Karpas-422 (cell line): Measurements from ENCODE around the gene VWA8. TPM values are rescaled to one million over a fixed set of nuclear protein-coding genes. Genes with fewer than 3 reads are reported as not detected.

Experiments used
- DNase-seq: peaks from one replicate; pipeline ENCODE4 v3.0.0-alpha.2; 2015
- H2AFZ ChIP-seq: fragments of 200-600 bp; sonication (generic); 2 replicates; pipeline ENCODE4 v1.6.1; 2014; ENCODE audit warnings: antibody characterized with exemption, low read length, mixed read lengths
- H3K27ac ChIP-seq: fragments of 200-600 bp; sonication (generic); 2 replicates; pipeline ENCODE4 v1.5.1; 2014; ENCODE audit warnings: mild to moderate bottlenecking, low read length, moderate library complexity
- H3K27me3 ChIP-seq: fragments of 200-600 bp; sonication (generic); 2 replicates; pipeline ENCODE4 v1.6.1; 2014; ENCODE audit warnings: low read length, mixed read lengths
- H3K36me3 ChIP-seq: fragments of 200-600 bp; sonication (generic); 2 replicates; pipeline ENCODE4 v1.6.1; 2014; ENCODE audit warnings: low read length, mixed read lengths; ENCODE audit not compliant: insufficient read depth
- H3K4me1 ChIP-seq: fragments of 200-600 bp; sonication (generic); 2 replicates; pipeline ENCODE4 v1.6.1; 2014; ENCODE audit warnings: mild to moderate bottlenecking, low read length, mixed read lengths
- H3K4me2 ChIP-seq: fragments of 200-600 bp; sonication (generic); 2 replicates; pipeline ENCODE4 v1.6.1; 2014; ENCODE audit warnings: low read length, low read depth, mild to moderate bottlenecking; ENCODE audit not compliant: poor library complexity, severe bottlenecking
- H3K4me3 ChIP-seq: fragments of 200-600 bp; sonication (generic); 2 replicates; pipeline ENCODE4 v1.5.1; 2014; ENCODE audit warnings: mild to moderate bottlenecking, antibody characterized with exemption, low read length, mixed read lengths
- H3K79me2 ChIP-seq: fragments of 200-600 bp; sonication (generic); 2 replicates; pipeline ENCODE4 v1.6.1; 2014; ENCODE audit warnings: mild to moderate bottlenecking, low read length, mixed read lengths
- H3K9ac ChIP-seq: fragments of 200-600 bp; sonication (generic); 2 replicates; pipeline ENCODE4 v1.6.0; 2014; ENCODE audit warnings: low read length
- H3K9me2 ChIP-seq: fragments of 200-600 bp; sonication (generic), shearing (Covaris generic); replicated peaks from 2 replicates; pipeline ENCODE4 v1.6.0; 2014; ENCODE audit warnings: mild to moderate bottlenecking, low read length, moderate library complexity; ENCODE audit not compliant: insufficient read depth
- H3K9me3 ChIP-seq: fragments of 300-700, 200-600 bp; sonication (generic); 2 replicates; pipeline ENCODE4 v1.6.1; 2014; ENCODE audit warnings: low read length, mixed read lengths
- H4K20me1 ChIP-seq: fragments of 200-600 bp; sonication (generic); 2 replicates; pipeline ENCODE4 v1.6.1; 2014; ENCODE audit warnings: mild to moderate bottlenecking, antibody characterized with exemption, low read length, low read depth; ENCODE audit not compliant: insufficient read depth
- total RNA-seq: library from RNA; depleted of rRNA; stranded (reverse); fragments of >200 nt; shearing (Covaris generic); gene quantifications from 2 replicates; pipeline ENCODE4 v1.2.3, GENCODE V29; 2014; ENCODE audit warnings: low replicate concordance

The VWA8 gene
- total RNA-seq, 1 experiment from 2014 or later, result 35.7 TPM

- Histone ChIP-seq H3K4me3 (no peak overlapping the region), H3K9ac (no peak overlapping the region), H3K27ac (no peak overlapping the region), H3K4me1 (peaks cover 10% of the 10 kb centered on the region), H3K27me3 (no peaks in the 10 kb centered on the region), H3K9me2 (no peaks in the 10 kb centered on the region), H3K4me2 (no peak overlapping the region), H3K36me3 (no peaks in the 10 kb centered on the region), H3K9me3 (no peaks in the 10 kb centered on the region), H2AFZ (no peak overlapping the region), H3K79me2 (no peaks in the 10 kb centered on the region), H4K20me1 (no peaks in the 10 kb centered on the region)
- DNase-seq, result no peak
These were observed 252.2 kb downstream of the VWA8 start for GRCh38 chr13:41708713-41709112.

- Histone ChIP-seq H3K4me1 (peaks cover 10% of the 10 kb centered on the region), H3K9me2 (no peaks in the 10 kb centered on the region), H3K79me2 (no peaks in the 10 kb centered on the region), H3K4me2 (no peak overlapping the region), H3K27ac (no peak overlapping the region), H3K36me3 (no peaks in the 10 kb centered on the region), H3K9me3 (no peaks in the 10 kb centered on the region), H3K27me3 (no peaks in the 10 kb centered on the region), H3K4me3 (no peak overlapping the region), H3K9ac (no peak overlapping the region), H4K20me1 (no peaks in the 10 kb centered on the region), H2AFZ (no peak overlapping the region)
- no peak for DNase-seq
These were observed 253.6 kb downstream of the VWA8 start for GRCh38 chr13:41707194-41707821.

GRCh38 chr13:41706152-41706551 lies 254.8 kb downstream of the VWA8 start:
- Histone ChIP-seq H2AFZ (no peak overlapping the region), H3K4me3 (no peak overlapping the region), H3K9me3 (no peaks in the 10 kb centered on the region), H3K4me1 (peaks cover 14% of the 10 kb centered on the region), H3K9me2 (no peaks in the 10 kb centered on the region), H3K36me3 (no peaks in the 10 kb centered on the region), H3K4me2 (no peak overlapping the region), H4K20me1 (no peaks in the 10 kb centered on the region), H3K27ac (no peak overlapping the region), H3K27me3 (no peaks in the 10 kb centered on the region), H3K9ac (no peak overlapping the region), H3K79me2 (no peaks in the 10 kb centered on the region)
- no peak for DNase-seq

DNA sequence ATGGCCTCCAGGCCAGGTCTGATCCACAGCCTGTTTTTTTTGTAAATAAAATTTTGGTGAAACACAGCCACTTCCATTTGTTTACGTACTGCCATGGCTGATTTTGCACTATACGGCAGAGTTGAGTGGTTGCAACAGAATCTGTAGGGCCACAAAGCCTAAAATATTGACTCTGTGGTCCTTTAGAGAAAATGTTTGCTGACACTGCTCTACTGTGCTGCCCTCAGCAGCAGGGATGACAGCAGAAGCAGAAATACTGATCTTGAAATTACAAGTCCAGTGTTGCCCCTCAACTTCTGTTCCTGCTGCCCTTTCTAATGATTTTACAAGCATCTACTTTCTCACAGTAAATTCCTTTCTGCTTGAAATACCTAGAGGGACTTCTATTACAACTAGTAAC lies 258.4 kb downstream of the VWA8 start:
- H3K36me3 ChIP-seq, result no peaks in the 10 kb centered on the region
- no peaks in the 10 kb centered on the region for H3K27me3 ChIP-seq
- DNase-seq, result no peak
- no peak overlapping the region for H3K27ac ChIP-seq
- no peak overlapping the region for H3K4me2 ChIP-seq
- peaks cover 24% of the 10 kb centered on the region for H3K4me1 ChIP-seq
- H3K79me2 ChIP-seq, result no peaks in the 10 kb centered on the region
- H2AFZ ChIP-seq, result no peak overlapping the region
- H3K9ac ChIP-seq, result no peak overlapping the region
- no peak overlapping the region for H3K4me3 ChIP-seq
- no peaks in the 10 kb centered on the region for H4K20me1 ChIP-seq
- H3K9me3 ChIP-seq, result no peaks in the 10 kb centered on the region
- H3K9me2 ChIP-seq, result no peaks in the 10 kb centered on the region

GRCh38 chr13:41701676-41702075 lies 259.2 kb downstream of the VWA8 start:
- Histone ChIP-seq H3K9ac (no peak overlapping the region), H2AFZ (no peak overlapping the region), H3K79me2 (no peaks in the 10 kb centered on the region), H4K20me1 (no peaks in the 10 kb centered on the region), H3K4me3 (no peak overlapping the region), H3K36me3 (no peaks in the 10 kb centered on the region), H3K9me2 (no peaks in the 10 kb centered on the region), H3K27ac (no peak overlapping the region), H3K4me1 (peaks cover 24% of the 10 kb centered on the region), H3K9me3 (no peaks in the 10 kb centered on the region), H3K4me2 (no peak overlapping the region), H3K27me3 (no peaks in the 10 kb centered on the region)
- DNase-seq, result no peak

- H2AFZ ChIP-seq, result no peak overlapping the region
- H3K9ac ChIP-seq, result no peak overlapping the region
- H3K27me3 ChIP-seq, result no peaks in the 10 kb centered on the region
- peak; percentile 70 for DNase-seq
- H3K4me3 ChIP-seq, result no peak overlapping the region
- no peaks in the 10 kb centered on the region for H4K20me1 ChIP-seq
- H3K9me3 ChIP-seq, result no peaks in the 10 kb centered on the region
- peak overlapping the region; percentile 50 for H3K27ac ChIP-seq
- H3K36me3 ChIP-seq, result no peaks in the 10 kb centered on the region
- H3K4me2 ChIP-seq, result peak overlapping the region; percentile 36
- no peaks in the 10 kb centered on the region for H3K79me2 ChIP-seq
- H3K9me2 ChIP-seq, result no peaks in the 10 kb centered on the region
- H3K4me1 ChIP-seq, result peaks cover 30% of the 10 kb centered on the region
These were observed 260.1 kb downstream of the VWA8 start for GRCh38 chr13:41700790-41701310.

- Histone ChIP-seq H2AFZ (no peak overlapping the region), H3K79me2 (no peaks in the 10 kb centered on the region), H4K20me1 (no peaks in the 10 kb centered on the region), H3K4me2 (no peak overlapping the region), H3K4me1 (peaks cover 41% of the 10 kb centered on the region), H3K27ac (no peak overlapping the region), H3K4me3 (no peak overlapping the region), H3K9me3 (no peaks in the 10 kb centered on the region), H3K9ac (no peak overlapping the region), H3K27me3 (no peaks in the 10 kb centered on the region), H3K9me2 (no peaks in the 10 kb centered on the region), H3K36me3 (no peaks in the 10 kb centered on the region)
- DNase-seq, result no peak
These were observed 261.1 kb downstream of the VWA8 start for GRCh38 chr13:41699759-41700158.

DNA sequence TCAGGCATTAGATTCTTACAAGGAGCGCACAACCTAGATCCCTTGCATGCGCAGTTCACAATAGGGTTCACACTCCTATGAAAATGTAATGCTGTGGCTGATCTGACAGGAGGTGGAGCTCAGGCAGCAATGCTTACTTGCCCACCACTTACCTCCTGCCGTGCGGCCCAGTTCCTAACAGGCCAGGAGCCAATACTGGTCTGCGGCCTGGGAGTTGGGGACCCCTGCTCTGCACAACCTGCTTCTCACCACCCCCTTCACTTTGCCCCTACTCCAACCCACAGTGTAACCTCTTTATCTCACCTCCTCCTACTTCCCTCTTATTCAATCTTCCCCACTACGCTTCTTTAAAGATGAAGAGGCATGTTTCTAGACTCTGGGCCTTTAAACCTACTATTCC lies 263.3 kb downstream of the VWA8 start:
- DNase-seq, result no peak
- no peaks in the 10 kb centered on the region for H3K9me2 ChIP-seq
- H3K27ac ChIP-seq, result no peak overlapping the region
- H3K4me1 ChIP-seq, result peaks cover 44% of the 10 kb centered on the region
- no peaks in the 10 kb centered on the region for H3K9me3 ChIP-seq
- no peaks in the 10 kb centered on the region; the same call in 1 of the 2 replicates for H3K36me3 ChIP-seq
- H3K9ac ChIP-seq, result no peak overlapping the region
- no peaks in the 10 kb centered on the region for H3K79me2 ChIP-seq
- no peak overlapping the region for H2AFZ ChIP-seq
- H3K4me3 ChIP-seq, result no peak overlapping the region
- no peaks in the 10 kb centered on the region for H4K20me1 ChIP-seq
- no peaks in the 10 kb centered on the region for H3K27me3 ChIP-seq
- no peak overlapping the region for H3K4me2 ChIP-seq
